Right renal pelvis (tissue), 4 donors: ENCODE results near the gene ZAR1. TPM values are rescaled to one million over a fixed set of nuclear protein-coding genes. Genes with fewer than 3 reads are reported as not detected.
"Not testable (repeated sequence)": the region's sequence is repeated elsewhere in the genome, so short reads cannot be mapped to it uniquely, and the experiment has no call there.

Experiments used
- DNase-seq, 4 donors: peaks; one replicate each; pipeline ENCODE4 v3.0.0-alpha.2; 2013; ENCODE audit warnings: low read depth in 4 of 4, low spot score in 3 of 4, missing footprints in 1 of 4
- polyA plus RNA-seq, 4 donors: library from polyadenylated mRNA; unstranded; fragments of 120-200 nt; gene quantifications; one replicate each; pipeline ENCODE4 v1.2.1, GENCODE V29; 2013; ENCODE audit not compliant: insufficient read length in 4 of 4

Gene ZAR1
- polyA plus RNA-seq = not detected

- DNase-seq = no peak
Observed at GRCh38 chr4:48490012-48490679, at the start of gene ZAR1. ZAR1 (plus strand) TSS chr4:48490252; CDS start chr4:48490292, 40 bp downstream.

GRCh38 chr4:48440914-48441313 is 49.1 kb upstream of the ZAR1 start:
- DNase-seq = not testable (repeated sequence)

DNA sequence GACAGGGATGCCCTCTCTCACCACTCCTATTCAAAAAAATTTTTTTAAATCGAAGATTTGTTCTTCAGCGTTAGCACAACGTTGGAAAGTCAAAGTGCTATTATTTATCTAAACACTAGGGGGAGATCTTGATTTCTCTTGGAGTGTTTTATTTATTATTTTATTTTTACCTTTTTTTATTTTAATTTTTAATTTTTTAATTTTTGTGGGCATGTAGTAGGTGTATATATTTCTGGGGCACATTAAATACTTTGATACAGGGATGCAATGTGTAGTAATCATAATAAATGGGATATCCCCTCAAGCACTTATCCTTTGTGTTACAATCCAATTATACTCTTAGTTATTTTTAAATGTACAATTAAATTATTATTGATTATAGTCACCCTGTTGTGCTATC is 44.3 kb upstream of the ZAR1 start:
- no peak for DNase-seq

GRCh38 chr4:48446642-48447041 is 43.4 kb upstream of the ZAR1 start:
- DNase-seq = no peak

- no peak for DNase-seq
Observed at GRCh38 chr4:48449151-48449550, 40.9 kb upstream of the ZAR1 start.

- DNase-seq = no peak
Observed at GRCh38 chr4:48450740-48451139, 39.3 kb upstream of the ZAR1 start.

DNA sequence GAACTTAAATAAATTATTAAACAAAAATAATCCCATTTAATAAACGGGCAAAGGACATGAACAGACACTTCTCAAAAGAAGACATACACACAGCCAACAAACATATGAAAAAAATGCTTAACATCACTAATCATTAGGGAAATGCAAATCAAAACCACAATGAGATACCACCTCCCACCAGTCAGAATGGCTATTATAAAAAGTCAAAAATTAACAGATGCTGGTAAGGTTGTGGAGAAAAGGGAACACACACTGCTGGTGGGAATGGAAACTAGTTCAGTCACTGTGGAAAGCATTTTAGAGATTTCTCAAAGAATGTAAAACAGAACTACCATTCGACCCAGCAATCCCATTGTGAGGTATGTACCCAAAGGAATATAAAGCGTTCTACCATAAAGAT is 38.4 kb upstream of the ZAR1 start:
- not testable (repeated sequence) for DNase-seq

DNA sequence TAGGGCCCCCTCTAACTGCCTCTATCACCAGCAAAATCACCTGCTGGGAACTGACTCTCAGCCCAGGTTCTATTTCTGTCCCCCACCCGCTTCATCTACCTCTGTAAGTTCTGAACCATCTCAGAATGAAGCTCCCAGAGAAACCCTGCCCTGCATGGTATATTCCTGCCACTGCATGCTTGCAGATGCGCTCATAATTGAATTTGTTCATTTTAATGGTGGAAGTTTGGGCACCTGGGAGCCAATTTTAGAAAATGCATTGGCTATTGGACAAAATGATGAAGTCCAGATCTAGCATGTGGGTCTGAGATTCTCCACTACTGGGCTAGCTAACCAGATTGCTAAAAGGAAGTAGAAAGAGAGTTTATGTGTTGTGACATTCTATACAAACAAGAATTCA is 35.5 kb upstream of the ZAR1 start:
- DNase-seq = no peak

DNA sequence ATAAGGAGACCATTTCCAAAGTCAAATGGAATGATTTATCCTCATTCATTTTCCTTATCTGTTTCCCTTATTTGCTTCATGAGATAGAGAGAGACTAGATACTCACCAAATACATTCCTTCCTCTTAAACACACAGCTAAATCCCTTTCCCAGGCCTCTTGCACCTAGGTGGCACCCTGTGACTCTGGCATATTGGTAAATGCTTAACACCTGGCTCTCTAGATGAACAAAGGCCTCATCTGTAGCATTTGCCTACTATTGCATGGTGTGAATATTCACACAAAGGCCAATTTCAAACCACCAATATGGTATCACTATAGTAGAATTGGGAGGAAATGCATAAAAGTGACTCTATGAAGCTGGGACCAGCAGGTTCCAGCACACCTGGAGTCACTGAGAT is 29.1 kb upstream of the ZAR1 start:
- DNase-seq = no peak

DNA sequence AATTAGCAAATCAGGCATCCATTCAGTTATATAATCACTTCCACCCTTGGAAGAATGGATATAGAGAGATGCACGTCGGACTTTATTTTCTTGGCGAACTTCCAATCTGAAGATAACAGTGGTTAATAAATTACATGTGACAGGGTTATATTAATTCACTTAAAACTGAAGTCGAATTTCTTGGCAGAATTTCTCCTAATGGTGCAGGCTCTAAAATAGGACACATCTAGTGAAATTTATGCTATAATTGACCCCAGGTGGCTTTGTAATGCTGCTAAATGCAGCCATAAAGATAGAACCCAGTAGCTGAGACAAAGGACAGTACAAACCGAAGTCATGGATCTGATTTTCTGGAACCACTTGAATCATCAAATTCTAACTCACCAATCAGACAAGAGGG is 27.7 kb upstream of the ZAR1 start:
- no peak for DNase-seq

DNA sequence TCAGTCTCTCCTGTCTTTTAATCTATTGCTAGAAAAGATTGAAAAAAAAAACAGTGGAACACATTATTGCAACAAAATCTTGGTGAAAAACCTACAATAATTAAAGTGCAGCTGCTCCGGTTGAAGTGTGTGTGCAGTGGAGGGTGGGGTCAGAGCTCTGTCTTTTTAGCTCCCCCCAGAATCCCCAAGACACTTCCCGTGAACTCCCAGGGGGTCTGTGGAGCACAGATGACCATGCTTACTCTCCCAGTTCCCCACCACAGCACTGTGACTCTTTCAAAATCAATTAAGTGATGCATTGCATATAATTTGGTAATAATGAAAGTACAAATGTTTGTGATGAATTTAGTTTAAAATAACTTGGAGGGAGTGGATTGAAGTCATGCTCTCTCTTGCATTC is 22.6 kb upstream of the ZAR1 start:
- DNase-seq = no peak

- DNase-seq = no peak
Observed at GRCh38 chr4:48467891-48468290, 22.2 kb upstream of the ZAR1 start.

DNA sequence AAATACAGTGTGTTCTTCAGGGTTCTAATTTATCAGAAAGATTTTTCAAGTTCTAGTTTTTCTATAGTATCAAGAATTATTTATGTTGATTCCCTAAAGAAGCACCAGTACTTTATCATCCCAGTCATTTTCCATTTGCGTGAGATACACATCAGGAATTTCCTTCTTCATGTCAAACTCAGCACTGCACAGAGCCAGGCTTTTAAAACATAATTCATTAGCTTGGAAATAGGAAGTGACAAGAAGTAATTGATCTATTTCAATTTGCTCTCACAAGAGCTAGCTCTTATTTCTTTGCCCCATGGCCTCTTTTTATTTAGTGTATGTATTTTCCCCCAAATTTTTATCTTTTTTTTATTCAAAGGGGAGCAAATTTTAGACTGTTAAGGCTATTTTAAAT is 19.9 kb upstream of the ZAR1 start:
- no peak for DNase-seq

GRCh38 chr4:48470570-48470969 is 19.5 kb upstream of the ZAR1 start:
- DNase-seq = no peak

DNA sequence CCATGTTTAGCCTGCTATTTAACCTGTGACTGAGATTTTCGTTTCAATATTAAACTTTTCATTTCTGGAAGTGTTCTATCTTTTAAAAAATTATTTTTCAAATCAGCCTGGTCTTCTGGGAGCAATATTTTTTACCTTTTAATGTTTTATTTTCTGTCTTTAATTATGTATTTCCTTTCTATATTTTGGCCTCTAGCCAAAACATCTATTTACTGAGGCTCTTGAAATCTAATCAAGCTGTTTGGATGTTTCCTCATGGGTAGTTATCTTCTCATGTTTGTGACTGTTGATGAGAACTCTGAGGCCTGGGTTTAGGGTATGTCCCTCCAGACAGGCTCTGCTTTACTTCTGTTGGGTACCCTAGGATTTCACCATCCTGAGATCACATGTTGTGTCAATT is 17.3 kb upstream of the ZAR1 start:
- no peak for DNase-seq

GRCh38 chr4:48475770-48476169 is 14.3 kb upstream of the ZAR1 start:
- no peak for DNase-seq

GRCh38 chr4:48478273-48478672 is 11.8 kb upstream of the ZAR1 start:
- no peak for DNase-seq

GRCh38 chr4:48481581-48481980 is 8.5 kb upstream of the ZAR1 start:
- DNase-seq = no peak

GRCh38 chr4:48483006-48483776 is 6.9 kb upstream of the ZAR1 start, which contains the start of gene SLC10A4:
SLC10A4 (plus strand) TSS chr4:48483343; CDS start chr4:48483562, 219 bp downstream.
- no peak for DNase-seq

- no peak for DNase-seq
Observed at GRCh38 chr4:48483777-48484493, 6.1 kb upstream of the ZAR1 start.

DNA sequence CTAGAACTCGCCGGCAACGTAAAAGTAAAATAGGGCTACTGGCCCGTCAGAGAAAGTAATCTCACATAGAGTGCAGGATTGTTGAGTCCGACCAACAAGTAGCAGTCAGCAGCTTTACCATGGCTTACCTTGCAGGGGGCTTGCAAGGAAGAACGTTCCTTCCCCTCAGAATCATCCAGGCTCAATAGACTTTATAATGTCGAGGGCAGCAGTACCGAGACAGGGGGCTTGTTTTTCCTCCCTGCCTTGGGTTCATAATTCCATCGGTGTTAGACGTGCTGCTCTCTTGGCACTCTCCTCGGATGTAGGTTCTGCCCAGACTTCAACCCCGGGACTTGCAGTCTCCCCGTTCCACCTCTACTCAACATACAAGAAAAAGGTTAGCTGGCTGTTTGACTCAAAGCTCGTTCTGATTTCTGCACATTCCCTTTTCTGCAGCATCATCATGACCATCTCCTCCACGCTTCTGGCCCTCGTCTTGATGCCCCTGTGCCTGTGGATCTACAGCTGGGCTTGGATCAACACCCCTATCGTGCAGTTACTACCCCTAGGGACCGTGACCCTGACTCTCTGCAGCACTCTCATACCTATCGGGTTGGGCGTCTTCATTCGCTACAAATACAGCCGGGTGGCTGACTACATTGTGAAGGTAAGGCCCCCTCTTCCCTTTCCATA is 5.4 kb upstream of the ZAR1 start:
- DNase-seq = no peak
